ENCODE measurements around the gene HADHA. TPM values are rescaled to one million over a fixed set of nuclear protein-coding genes. Genes with fewer than 3 reads are reported as not detected.
"Not testable (repeated sequence)": the region's sequence is repeated elsewhere in the genome, so short reads cannot be mapped to it uniquely, and the experiment has no call there.

The HADHA gene
- total RNA-seq: 116 TPM

GRCh38 chr2:26244309-26245230, at the start of gene HADHA, which contains the start of gene HADHB:
Gene HADHA, minus strand, starts transcription at chr2:26244632. Its CDS starts 36 bp downstream, at chr2:26244596.
Gene HADHB, plus strand, starts transcription at chr2:26244939. Its CDS starts 9,316 bp downstream, at chr2:26254255.
- Histone ChIP-seq H3K4me3 (ENCODE audit: low read length) (peak within 1 kb of the TSS; percentile 97), H3K9me3 (ENCODE audit: low read depth, low read length) (no peaks in the 10 kb centered on the region), H3K27me3 (ENCODE audit: insufficient read depth, low read length) (no peaks in the 10 kb centered on the region), H3K4me1 (ENCODE audit: insufficient read depth, low read length) (peaks cover 60% of the 10 kb centered on the region)

- Histone ChIP-seq H3K4me3 (ENCODE audit: low read length) (no peak overlapping the region), H3K27me3 (ENCODE audit: insufficient read depth, low read length) (no peaks in the 10 kb centered on the region), H3K4me1 (ENCODE audit: insufficient read depth, low read length) (peaks cover 3% of the 10 kb centered on the region)
These were observed 48.2 kb upstream of the HADHA start for GRCh38 chr2:26292646-26293045.

GRCh38 chr2:26290001-26290400, 45.6 kb upstream of the HADHA start:
- Histone ChIP-seq H3K9me3 (ENCODE audit: low read depth, low read length) (no peaks in the 10 kb centered on the region), H3K27me3 (ENCODE audit: insufficient read depth, low read length) (no peaks in the 10 kb centered on the region), H3K4me3 (ENCODE audit: low read length) (no peak overlapping the region), H3K4me1 (ENCODE audit: insufficient read depth, low read length) (peaks cover 3% of the 10 kb centered on the region)

More at GRCh38 chr2:26292646-26293045, 48.2 kb upstream of the HADHA start:
- no peaks in the 10 kb centered on the region for H3K9me3 ChIP-seq (ENCODE audit: low read depth, low read length)

- H3K27me3 ChIP-seq (ENCODE audit: insufficient read depth, low read length): no peaks in the 10 kb centered on the region
- H3K4me1 ChIP-seq (ENCODE audit: insufficient read depth, low read length): no peaks in the 10 kb centered on the region
- H3K9me3 ChIP-seq (ENCODE audit: low read depth, low read length): no peaks in the 10 kb centered on the region
- H3K4me3 ChIP-seq (ENCODE audit: low read length): no peak overlapping the region
These were observed 41.5 kb upstream of the HADHA start for GRCh38 chr2:26285931-26286330.

- Histone ChIP-seq H3K9me3 (ENCODE audit: low read depth, low read length) (no peaks in the 10 kb centered on the region), H3K4me3 (ENCODE audit: low read length) (no peak overlapping the region), H3K4me1 (ENCODE audit: insufficient read depth, low read length) (no peaks in the 10 kb centered on the region), H3K27me3 (ENCODE audit: insufficient read depth, low read length) (no peaks in the 10 kb centered on the region)
These were observed 39.7 kb upstream of the HADHA start for GRCh38 chr2:26284132-26284531.

DNA sequence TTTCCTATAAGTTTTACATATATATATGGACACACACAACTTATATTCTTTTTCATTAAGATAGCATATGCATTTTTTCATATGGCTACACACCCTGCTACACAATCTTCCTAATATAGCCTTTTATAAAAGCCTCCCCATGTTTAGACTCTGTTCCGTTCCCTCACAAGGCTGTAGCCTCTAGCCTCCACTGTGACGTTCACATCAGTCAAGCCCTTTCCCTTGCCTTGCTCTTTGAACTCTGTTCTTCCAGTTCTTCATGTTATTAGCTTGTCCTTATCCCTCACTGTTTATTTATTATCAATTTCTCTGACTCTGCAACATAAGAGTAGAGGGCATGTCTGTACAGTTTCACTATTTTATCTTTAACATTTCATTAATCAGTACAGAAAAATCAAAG, 39.2 kb upstream of the HADHA start:
- H3K9me3 ChIP-seq (ENCODE audit: low read depth, low read length): no peaks in the 10 kb centered on the region
- no peaks in the 10 kb centered on the region for H3K4me1 ChIP-seq (ENCODE audit: insufficient read depth, low read length)
- H3K4me3 ChIP-seq (ENCODE audit: low read length): no peak overlapping the region
- H3K27me3 ChIP-seq (ENCODE audit: insufficient read depth, low read length): no peaks in the 10 kb centered on the region

- no peak overlapping the region for H3K4me3 ChIP-seq (ENCODE audit: low read length)
- H3K27me3 ChIP-seq (ENCODE audit: insufficient read depth, low read length): no peaks in the 10 kb centered on the region
- no peaks in the 10 kb centered on the region for H3K9me3 ChIP-seq (ENCODE audit: low read depth, low read length)
- no peaks in the 10 kb centered on the region for H3K4me1 ChIP-seq (ENCODE audit: insufficient read depth, low read length)
These were observed 36.8 kb upstream of the HADHA start for GRCh38 chr2:26281226-26281625.

DNA sequence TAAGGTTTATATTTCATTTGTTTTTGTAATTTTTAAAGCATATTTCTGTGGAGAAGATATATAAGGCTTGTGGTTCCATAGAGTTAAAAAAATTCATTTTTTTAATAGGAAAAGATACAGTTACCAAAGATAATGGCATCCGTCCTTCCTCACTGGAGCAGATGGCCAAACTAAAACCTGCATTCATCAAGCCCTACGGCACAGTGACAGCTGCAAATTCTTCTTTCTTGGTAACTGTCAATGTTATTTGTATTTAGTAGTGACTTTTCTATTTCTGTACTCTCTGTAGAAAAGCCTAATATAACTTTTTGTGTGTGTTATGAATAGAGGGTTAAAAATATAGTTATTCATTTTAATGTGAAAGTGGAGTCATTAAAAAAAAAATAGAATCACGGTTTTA, 35.5 kb upstream of the HADHA start:
- Histone ChIP-seq H3K27me3 (ENCODE audit: insufficient read depth, low read length) (no peaks in the 10 kb centered on the region), H3K4me3 (ENCODE audit: low read length) (no peak overlapping the region), H3K4me1 (ENCODE audit: insufficient read depth, low read length) (no peaks in the 10 kb centered on the region), H3K9me3 (ENCODE audit: low read depth, low read length) (no peaks in the 10 kb centered on the region)

DNA sequence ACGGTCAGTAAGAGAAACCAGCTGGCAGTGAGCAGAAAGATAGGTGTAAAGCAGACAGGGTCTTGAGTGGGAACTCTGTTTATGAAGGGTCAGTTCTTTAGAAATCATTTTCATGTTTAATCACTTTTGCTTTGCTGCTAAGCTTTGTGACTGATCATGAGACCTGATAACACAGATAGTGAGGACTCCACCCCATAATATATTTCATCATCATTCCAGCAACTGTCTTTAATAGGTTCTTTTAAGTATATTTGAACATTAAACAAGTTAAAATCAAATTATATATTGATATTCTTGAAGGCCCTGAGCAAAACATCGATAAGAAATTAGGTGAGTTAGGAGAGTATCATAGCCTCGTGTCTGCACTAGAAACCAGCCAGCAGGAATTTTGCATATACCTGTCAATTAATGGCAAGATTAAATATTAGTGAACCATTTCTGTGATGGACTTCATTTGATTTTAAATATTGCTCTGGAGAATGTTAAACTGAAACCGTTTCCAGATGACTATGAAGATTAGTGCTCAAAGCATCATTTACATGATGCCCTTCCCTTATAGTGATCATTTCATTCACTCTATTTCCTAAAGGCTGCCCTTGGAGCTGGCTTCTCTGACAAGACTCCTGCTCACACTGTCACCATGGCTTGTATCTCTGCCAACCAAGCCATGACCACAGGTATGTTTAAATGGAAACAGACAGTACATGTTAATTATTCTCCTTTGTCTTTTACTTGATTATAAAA, 32.2 kb upstream of the HADHA start:
- Histone ChIP-seq H3K4me1 (ENCODE audit: insufficient read depth, low read length) (peaks cover 24% of the 10 kb centered on the region), H3K27me3 (ENCODE audit: insufficient read depth, low read length) (no peaks in the 10 kb centered on the region), H3K4me3 (ENCODE audit: low read length) (no peak overlapping the region), H3K9me3 (ENCODE audit: low read depth, low read length) (no peaks in the 10 kb centered on the region)

GRCh38 chr2:26274058-26274613, 29.7 kb upstream of the HADHA start:
- Histone ChIP-seq H3K4me1 (ENCODE audit: insufficient read depth, low read length) (peaks cover 34% of the 10 kb centered on the region), H3K4me3 (ENCODE audit: low read length) (no peak overlapping the region), H3K9me3 (ENCODE audit: low read depth, low read length) (no peaks in the 10 kb centered on the region), H3K27me3 (ENCODE audit: insufficient read depth, low read length) (no peaks in the 10 kb centered on the region)

DNA sequence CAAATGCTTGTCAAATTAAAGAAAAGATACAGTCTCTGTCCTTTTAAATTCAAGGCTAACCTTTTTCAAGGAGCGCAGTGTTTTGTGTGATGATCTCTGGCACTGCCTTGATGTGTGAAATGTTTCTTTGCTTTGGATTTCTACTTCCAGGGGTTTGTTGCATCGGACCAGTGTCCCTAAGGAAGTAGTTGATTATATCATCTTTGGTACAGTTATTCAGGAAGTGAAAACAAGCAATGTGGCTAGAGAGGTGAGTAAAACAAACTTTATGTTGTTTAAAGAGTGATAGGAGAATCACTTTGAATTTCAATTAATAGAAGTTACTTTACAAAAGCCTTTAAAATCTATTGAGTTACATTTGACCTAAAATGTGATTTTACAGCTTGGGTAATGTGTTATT, 29.1 kb upstream of the HADHA start:
- no peak overlapping the region for H3K4me3 ChIP-seq (ENCODE audit: low read length)
- H3K9me3 ChIP-seq (ENCODE audit: low read depth, low read length): no peaks in the 10 kb centered on the region
- no peaks in the 10 kb centered on the region for H3K27me3 ChIP-seq (ENCODE audit: insufficient read depth, low read length)
- peaks cover 40% of the 10 kb centered on the region for H3K4me1 ChIP-seq (ENCODE audit: insufficient read depth, low read length)

DNA sequence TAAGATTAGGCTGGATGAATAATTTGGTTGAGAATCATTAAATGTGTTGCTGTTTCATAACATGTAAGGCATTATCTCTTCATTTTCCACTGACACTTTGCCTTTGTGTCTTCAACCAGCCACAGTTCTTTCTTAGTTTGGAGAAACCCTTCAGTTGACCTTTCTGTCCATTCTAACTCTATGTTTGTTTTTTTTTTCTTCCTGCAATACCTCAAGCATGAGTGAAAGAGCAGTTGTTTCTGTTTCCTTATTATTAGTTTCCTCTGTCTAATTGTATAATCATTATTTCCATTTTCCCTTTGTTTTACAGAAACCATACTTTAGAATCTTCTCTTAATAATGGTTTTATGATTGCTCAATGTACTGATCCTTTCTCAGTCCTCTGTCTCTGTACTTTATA, 25.9 kb upstream of the HADHA start:
- Histone ChIP-seq H3K27me3 (ENCODE audit: insufficient read depth, low read length) (no peaks in the 10 kb centered on the region), H3K4me1 (ENCODE audit: insufficient read depth, low read length) (peaks cover 48% of the 10 kb centered on the region), H3K4me3 (ENCODE audit: low read length) (no peak overlapping the region), H3K9me3 (ENCODE audit: low read depth, low read length) (no peaks in the 10 kb centered on the region)

DNA sequence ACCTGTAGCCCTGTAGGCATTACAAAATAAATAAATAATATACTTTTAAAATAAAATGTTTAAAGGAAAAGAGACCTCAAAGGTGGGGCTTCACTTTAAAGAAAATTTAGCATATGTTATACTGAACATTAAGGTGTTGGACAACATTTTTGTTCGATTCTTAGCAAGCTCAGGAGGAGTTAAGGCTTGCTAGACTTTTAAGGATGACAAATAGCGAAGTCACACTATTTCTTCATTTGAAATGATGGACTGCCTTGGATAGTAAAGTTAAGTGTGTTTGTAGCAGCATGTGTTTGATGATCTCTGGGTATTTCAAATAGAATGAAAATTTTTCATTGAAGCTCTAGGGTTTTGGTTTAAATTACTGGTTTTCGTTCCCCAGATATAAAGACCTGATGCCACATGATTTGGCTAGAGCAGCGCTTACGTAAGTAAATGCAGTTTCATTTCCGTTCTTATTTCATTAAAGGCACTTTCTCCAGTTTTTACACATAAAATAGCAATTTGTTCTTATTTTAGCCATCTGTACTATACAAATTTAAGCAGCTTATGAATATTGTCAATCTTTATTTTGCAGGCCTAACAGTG, 25.2 kb upstream of the HADHA start:
- Histone ChIP-seq H3K4me1 (ENCODE audit: insufficient read depth, low read length) (peaks cover 48% of the 10 kb centered on the region), H3K4me3 (ENCODE audit: low read length) (no peak overlapping the region), H3K27me3 (ENCODE audit: insufficient read depth, low read length) (no peaks in the 10 kb centered on the region), H3K9me3 (ENCODE audit: low read depth, low read length) (no peaks in the 10 kb centered on the region)

- not testable (repeated sequence) for H3K4me3 ChIP-seq (ENCODE audit: low read length); H3K27me3 ChIP-seq (ENCODE audit: insufficient read depth, low read length); H3K9me3 ChIP-seq (ENCODE audit: low read depth, low read length)
- H3K4me1 ChIP-seq (ENCODE audit: insufficient read depth, low read length): peaks cover 42% of the 10 kb centered on the region
These were observed 24.4 kb upstream of the HADHA start for GRCh38 chr2:26268670-26269385.
